ENCODE results near the gene MXRA7.

Gene MXRA7

DNA sequence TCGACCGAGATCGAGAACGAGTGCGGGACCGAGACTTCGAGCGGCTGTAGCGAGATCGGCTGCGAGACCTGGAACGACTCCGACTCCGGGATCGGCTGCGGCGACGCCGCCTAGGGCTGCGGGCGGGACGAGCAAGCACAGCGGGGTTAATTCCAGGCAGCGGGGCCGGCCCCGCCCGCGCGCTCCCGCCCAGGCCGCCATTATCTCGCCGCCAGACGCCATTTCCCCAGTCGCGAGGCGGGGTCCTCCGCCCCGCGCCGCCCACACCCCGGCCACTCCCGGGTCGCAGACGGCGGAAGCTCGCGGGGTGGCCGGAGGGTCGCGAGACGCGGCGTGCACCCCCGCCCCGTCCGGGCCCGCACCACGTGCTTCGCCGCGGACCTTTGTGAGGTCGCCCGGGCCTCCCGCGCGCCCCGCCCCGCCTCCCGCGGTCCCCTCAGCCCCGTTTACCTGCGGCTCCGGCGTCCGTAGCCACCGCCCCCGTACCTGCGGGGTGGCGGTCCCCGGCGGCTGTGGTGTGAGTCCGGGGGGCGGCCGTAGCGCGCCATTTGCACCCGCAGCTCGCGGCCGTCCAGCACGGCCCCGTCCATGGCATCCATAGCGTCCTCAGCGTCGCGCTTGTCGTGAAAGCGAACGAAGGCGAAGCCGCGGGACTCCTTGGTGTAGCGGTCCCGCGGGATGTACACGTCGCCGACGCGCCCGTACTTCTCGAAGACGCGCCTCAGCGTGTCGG lies 25.8 kb upstream of the MXRA7 start:
- peak overlapping the region; percentile 99 for H3K4me3 ChIP-seq (ENCODE audit: low read length, poor library complexity, severe bottlenecking)
- H3F3A ChIP-seq (ENCODE audit: low read depth): peaks cover 11% of the 10 kb centered on the region
- H3K27me3 ChIP-seq (ENCODE audit: insufficient read depth, low read length, poor library complexity, severe bottlenecking): peaks cover 19% of the 10 kb centered on the region
- no peaks in the 10 kb centered on the region for H3K9me3 ChIP-seq (ENCODE audit: insufficient read depth, low read depth, low read length)
- H4K20me1 ChIP-seq (ENCODE audit: insufficient read depth, low read length, poor library complexity, severe bottlenecking): peaks cover 62% of the 10 kb centered on the region
- H3K9me2 ChIP-seq (replicated peaks; ENCODE audit: low read depth, low read length): no peaks in the 10 kb centered on the region
- H3K4me2 ChIP-seq (ENCODE audit: low read depth, low read length, poor library complexity, severe bottlenecking): peak overlapping the region; percentile 93
- peak overlapping the region; percentile 100 for H3K9ac ChIP-seq (ENCODE audit: low read depth, low read length, poor library complexity, severe bottlenecking)
- peaks cover 45% of the 10 kb centered on the region for H3K36me3 ChIP-seq (ENCODE audit: insufficient read depth, low read length)
- H3K79me2 ChIP-seq (ENCODE audit: insufficient read depth, low read length): peaks cover 89% of the 10 kb centered on the region
- no peak overlapping the region for H2AFZ ChIP-seq (ENCODE audit: low read length)
- peaks cover 68% of the 10 kb centered on the region for H3K4me1 ChIP-seq (ENCODE audit: insufficient read depth, low read length, poor library complexity, severe bottlenecking)
- TF ChIP-seq EZH2phosphoT487 (IDR thresholded peaks at IDR 0.05; ENCODE audit: borderline replicate concordance): no peak
- TF ChIP-seq, protein P1, sequence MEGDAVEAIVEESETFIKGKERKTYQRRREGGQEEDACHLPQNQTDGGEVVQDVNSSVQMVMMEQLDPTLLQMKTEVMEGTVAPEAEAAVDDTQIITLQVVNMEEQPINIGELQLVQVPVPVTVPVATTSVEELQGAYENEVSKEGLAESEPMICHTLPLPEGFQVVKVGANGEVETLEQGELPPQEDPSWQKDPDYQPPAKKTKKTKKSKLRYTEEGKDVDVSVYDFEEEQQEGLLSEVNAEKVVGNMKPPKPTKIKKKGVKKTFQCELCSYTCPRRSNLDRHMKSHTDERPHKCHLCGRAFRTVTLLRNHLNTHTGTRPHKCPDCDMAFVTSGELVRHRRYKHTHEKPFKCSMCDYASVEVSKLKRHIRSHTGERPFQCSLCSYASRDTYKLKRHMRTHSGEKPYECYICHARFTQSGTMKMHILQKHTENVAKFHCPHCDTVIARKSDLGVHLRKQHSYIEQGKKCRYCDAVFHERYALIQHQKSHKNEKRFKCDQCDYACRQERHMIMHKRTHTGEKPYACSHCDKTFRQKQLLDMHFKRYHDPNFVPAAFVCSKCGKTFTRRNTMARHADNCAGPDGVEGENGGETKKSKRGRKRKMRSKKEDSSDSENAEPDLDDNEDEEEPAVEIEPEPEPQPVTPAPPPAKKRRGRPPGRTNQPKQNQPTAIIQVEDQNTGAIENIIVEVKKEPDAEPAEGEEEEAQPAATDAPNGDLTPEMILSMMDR (conservative IDR thresholded peaks at IDR 0.05; ENCODE audit: low read length): no peak

DNA sequence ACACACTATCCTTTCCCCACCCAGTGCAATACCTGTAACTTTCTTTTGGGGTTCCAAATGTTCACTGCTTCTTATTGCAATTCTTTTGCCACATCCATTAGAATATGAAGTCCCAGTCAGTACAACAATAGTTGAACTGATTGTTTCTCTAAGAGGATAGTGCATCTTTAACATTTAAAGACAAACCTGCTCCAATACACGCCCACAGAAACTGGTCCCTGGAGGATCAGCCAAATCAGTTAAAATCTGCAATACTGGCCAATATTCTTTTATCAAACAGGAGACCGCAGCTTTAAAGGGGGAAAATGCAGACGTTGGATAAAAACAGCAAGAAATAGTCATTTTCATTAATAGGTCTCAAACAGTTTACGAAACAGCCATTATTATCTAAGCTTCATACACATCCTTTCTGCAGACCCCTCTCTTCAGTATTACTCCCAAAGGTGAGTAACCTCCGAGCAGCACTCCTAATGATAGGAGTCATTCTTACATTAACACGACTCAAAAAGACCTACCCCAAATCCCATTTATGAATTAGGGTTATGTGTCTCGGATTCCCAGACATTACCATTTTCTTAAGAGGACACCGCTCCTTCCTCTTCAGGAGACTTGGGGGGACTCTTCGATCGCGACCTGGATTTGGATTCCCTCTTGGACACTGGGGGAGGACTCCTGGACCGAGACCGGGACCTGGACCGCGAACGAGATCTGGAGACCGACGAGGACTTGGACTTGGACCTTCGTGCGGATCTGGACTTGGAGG lies 25.0 kb upstream of the MXRA7 start:
- peak overlapping the region; percentile 99 for H3K4me3 ChIP-seq (ENCODE audit: low read length, poor library complexity, severe bottlenecking)
- H3K9me2 ChIP-seq (replicated peaks; ENCODE audit: low read depth, low read length): no peaks in the 10 kb centered on the region
- H3K4me2 ChIP-seq (ENCODE audit: low read depth, low read length, poor library complexity, severe bottlenecking): peak overlapping the region; percentile 93
- peaks cover 49% of the 10 kb centered on the region for H3K36me3 ChIP-seq (ENCODE audit: insufficient read depth, low read length)
- TF ChIP-seq EZH2phosphoT487 (IDR thresholded peaks at IDR 0.05; ENCODE audit: borderline replicate concordance): no peak
- TF ChIP-seq, protein P1 (conservative IDR thresholded peaks at IDR 0.05; ENCODE audit: low read length): no peak
- peak overlapping the region; percentile 100 for H3K9ac ChIP-seq (ENCODE audit: low read depth, low read length, poor library complexity, severe bottlenecking)
- H3K79me2 ChIP-seq (ENCODE audit: insufficient read depth, low read length): peaks cover 89% of the 10 kb centered on the region
- H3K27me3 ChIP-seq (ENCODE audit: insufficient read depth, low read length, poor library complexity, severe bottlenecking): peaks cover 19% of the 10 kb centered on the region
- H3K9me3 ChIP-seq (ENCODE audit: insufficient read depth, low read depth, low read length): no peaks in the 10 kb centered on the region
- no peak overlapping the region for H2AFZ ChIP-seq (ENCODE audit: low read length)
- peaks cover 11% of the 10 kb centered on the region for H3F3A ChIP-seq (ENCODE audit: low read depth)
- peaks cover 65% of the 10 kb centered on the region for H3K4me1 ChIP-seq (ENCODE audit: insufficient read depth, low read length, poor library complexity, severe bottlenecking)
- peaks cover 68% of the 10 kb centered on the region for H4K20me1 ChIP-seq (ENCODE audit: insufficient read depth, low read length, poor library complexity, severe bottlenecking)

DNA sequence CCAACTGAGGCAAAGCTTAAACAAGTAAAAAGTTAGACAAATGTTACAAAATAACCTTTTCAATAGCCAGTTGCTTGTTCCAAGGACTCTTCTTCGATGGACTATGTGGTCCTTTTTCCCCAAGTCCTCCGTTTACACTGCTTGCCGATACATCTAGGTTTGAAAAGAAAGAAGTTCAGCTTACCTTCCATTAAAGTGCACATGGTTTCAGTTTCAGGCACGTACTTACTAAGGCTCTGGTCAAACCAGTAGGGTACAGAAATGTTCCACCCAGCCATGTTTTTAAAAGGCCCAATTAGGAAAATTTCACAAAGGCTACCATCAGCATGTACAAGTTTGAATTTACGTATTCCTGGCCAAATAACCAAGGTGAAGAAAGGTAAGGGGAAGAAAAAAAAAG lies 24.2 kb upstream of the MXRA7 start:
- Histone ChIP-seq H3K9ac (ENCODE audit: low read depth, low read length, poor library complexity, severe bottlenecking) (peak overlapping the region; percentile 100), H3F3A (ENCODE audit: low read depth) (peaks cover 11% of the 10 kb centered on the region)

More for the DNA sequence above, 24.2 kb upstream of the MXRA7 start:
- Histone ChIP-seq H4K20me1 (ENCODE audit: insufficient read depth, low read length, poor library complexity, severe bottlenecking) (peaks cover 72% of the 10 kb centered on the region), H2AFZ (ENCODE audit: low read length) (no peak overlapping the region), H3K9me2 (replicated peaks; ENCODE audit: low read depth, low read length) (no peaks in the 10 kb centered on the region), H3K79me2 (ENCODE audit: insufficient read depth, low read length) (peaks cover 88% of the 10 kb centered on the region), H3K4me1 (ENCODE audit: insufficient read depth, low read length, poor library complexity, severe bottlenecking) (peaks cover 59% of the 10 kb centered on the region), H3K27me3 (ENCODE audit: insufficient read depth, low read length, poor library complexity, severe bottlenecking) (peaks cover 19% of the 10 kb centered on the region), H3K36me3 (ENCODE audit: insufficient read depth, low read length) (peaks cover 52% of the 10 kb centered on the region), H3K4me2 (ENCODE audit: low read depth, low read length, poor library complexity, severe bottlenecking) (peak overlapping the region; percentile 93), H3K4me3 (ENCODE audit: low read length, poor library complexity, severe bottlenecking) (peak overlapping the region; percentile 99), H3K9me3 (ENCODE audit: insufficient read depth, low read depth, low read length) (no peaks in the 10 kb centered on the region)
- TF ChIP-seq, protein P1 (conservative IDR thresholded peaks at IDR 0.05; ENCODE audit: low read length): no peak
- TF ChIP-seq EZH2phosphoT487 (IDR thresholded peaks at IDR 0.05; ENCODE audit: borderline replicate concordance): no peak
